ENCODE results near the gene EFCAB11.

EFCAB11 gene

GRCh38 chr14:89810101-89810500, 144.4 kb downstream of the EFCAB11 start:
- H3K4me3 ChIP-seq (ENCODE audit: low read depth, low read length): no peak overlapping the region
- ChIA-PET POLR2A (no interaction called here), CTCF (no interaction called here)
- DNase-seq (ENCODE audit: low read depth, low spot score): no peak
- TF ChIP-seq CTCF (IDR thresholded peaks at IDR 0.05; ENCODE audit: insufficient read depth, low read length, missing control alignments): no peak

GRCh38 chr14:89807892-89808291, 146.6 kb downstream of the EFCAB11 start:
- H3K4me3 ChIP-seq (ENCODE audit: low read depth, low read length): no peak overlapping the region
- CTCF ChIA-PET: no interaction called here
- no peak for DNase-seq (ENCODE audit: low read depth, low spot score)
- no peak for TF ChIP-seq CTCF (IDR thresholded peaks at IDR 0.05; ENCODE audit: insufficient read depth, low read length, missing control alignments)
- POLR2A ChIA-PET: no interaction called here

GRCh38 chr14:89807151-89807550, 147.4 kb downstream of the EFCAB11 start:
- no peak for TF ChIP-seq CTCF (IDR thresholded peaks at IDR 0.05; ENCODE audit: insufficient read depth, low read length, missing control alignments)
- CTCF ChIA-PET: no interaction called here
- DNase-seq (ENCODE audit: low read depth, low spot score): no peak
- H3K4me3 ChIP-seq (ENCODE audit: low read depth, low read length): no peak overlapping the region
- POLR2A ChIA-PET: no interaction called here

- CTCF ChIA-PET: no interaction called here
- POLR2A ChIA-PET: no interaction called here
- no peak overlapping the region for H3K4me3 ChIP-seq (ENCODE audit: low read depth, low read length)
- TF ChIP-seq CTCF (IDR thresholded peaks at IDR 0.05; ENCODE audit: insufficient read depth, low read length, missing control alignments): no peak
- no peak for DNase-seq (ENCODE audit: low read depth, low spot score)
Measured at GRCh38 chr14:89806451-89806850, 148.1 kb downstream of the EFCAB11 start.

- H3K4me3 ChIP-seq (ENCODE audit: low read depth, low read length): no peak overlapping the region
- no peak for TF ChIP-seq CTCF (IDR thresholded peaks at IDR 0.05; ENCODE audit: insufficient read depth, low read length, missing control alignments)
- POLR2A ChIA-PET: no interaction called here
- CTCF ChIA-PET: interaction anchor here (0.8 to 1.6 kb wide), 3 partner anchors 15 to 17 kb away, joined by 3 read pairs; no protein-coding TSS in a partner anchor
- no peak for DNase-seq (ENCODE audit: low read depth, low spot score)
Measured at GRCh38 chr14:89805501-89805900, 149.0 kb downstream of the EFCAB11 start.

- no peak for DNase-seq (ENCODE audit: low read depth, low spot score)
- ChIA-PET POLR2A (no interaction called here), CTCF (interaction anchor here (1.4 to 1.7 kb wide), 2 partner anchors 13 to 45 kb away, joined by 4 read pairs; no protein-coding TSS in a partner anchor)
- no peak overlapping the region for H3K4me3 ChIP-seq (ENCODE audit: low read depth, low read length)
- TF ChIP-seq CTCF (IDR thresholded peaks at IDR 0.05; ENCODE audit: insufficient read depth, low read length, missing control alignments): no peak
Measured at GRCh38 chr14:89803542-89803941, 151.0 kb downstream of the EFCAB11 start.
